ENCODE data around the gene STAC3.

DNA sequence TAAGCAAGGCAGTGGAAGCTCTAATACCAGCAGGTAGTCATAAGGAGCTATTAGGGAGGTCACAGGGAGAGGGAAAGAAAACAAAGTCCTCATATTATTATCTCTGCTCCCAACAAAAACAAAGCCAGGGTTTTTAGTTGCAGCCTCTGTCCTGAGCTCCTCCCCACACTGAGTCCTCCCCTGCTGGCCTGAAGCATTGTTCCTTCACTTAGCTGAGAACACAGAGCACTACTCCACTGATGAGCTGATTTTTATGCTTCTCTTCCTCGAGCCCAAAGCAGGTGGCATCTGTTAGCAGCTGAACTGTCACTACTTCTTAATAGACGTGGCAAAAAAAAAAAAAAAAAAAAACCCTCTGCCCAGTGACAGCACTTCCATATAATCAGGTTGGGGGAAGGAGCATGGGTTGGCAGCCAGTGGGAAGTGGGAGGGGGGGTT, 10.5 kb upstream of the STAC3 start:
- TF ChIP-seq, protein P1, sequence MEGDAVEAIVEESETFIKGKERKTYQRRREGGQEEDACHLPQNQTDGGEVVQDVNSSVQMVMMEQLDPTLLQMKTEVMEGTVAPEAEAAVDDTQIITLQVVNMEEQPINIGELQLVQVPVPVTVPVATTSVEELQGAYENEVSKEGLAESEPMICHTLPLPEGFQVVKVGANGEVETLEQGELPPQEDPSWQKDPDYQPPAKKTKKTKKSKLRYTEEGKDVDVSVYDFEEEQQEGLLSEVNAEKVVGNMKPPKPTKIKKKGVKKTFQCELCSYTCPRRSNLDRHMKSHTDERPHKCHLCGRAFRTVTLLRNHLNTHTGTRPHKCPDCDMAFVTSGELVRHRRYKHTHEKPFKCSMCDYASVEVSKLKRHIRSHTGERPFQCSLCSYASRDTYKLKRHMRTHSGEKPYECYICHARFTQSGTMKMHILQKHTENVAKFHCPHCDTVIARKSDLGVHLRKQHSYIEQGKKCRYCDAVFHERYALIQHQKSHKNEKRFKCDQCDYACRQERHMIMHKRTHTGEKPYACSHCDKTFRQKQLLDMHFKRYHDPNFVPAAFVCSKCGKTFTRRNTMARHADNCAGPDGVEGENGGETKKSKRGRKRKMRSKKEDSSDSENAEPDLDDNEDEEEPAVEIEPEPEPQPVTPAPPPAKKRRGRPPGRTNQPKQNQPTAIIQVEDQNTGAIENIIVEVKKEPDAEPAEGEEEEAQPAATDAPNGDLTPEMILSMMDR (IDR thresholded peaks at IDR 0.05) = no peak
- no peak for TF ChIP-seq EP300 (IDR thresholded peaks at IDR 0.05)
- no peak for TF ChIP-seq CHD4 (IDR thresholded peaks at IDR 0.05; ENCODE audit: borderline replicate concordance)
- TF ChIP-seq ZSCAN20 (CRISPR knock-in tag; IDR thresholded peaks at IDR 0.05) = no peak
- TF ChIP-seq TP53 (CRISPR knock-in tag; IDR thresholded peaks at IDR 0.05) = no peak
